Measurements from ENCODE around the gene FAM50B. TPM values are rescaled to one million over a fixed set of nuclear protein-coding genes. Genes with fewer than 3 reads are reported as not detected.

FAM50B gene
- total RNA-seq, 3 donors from 2014 or later (not counting 1 experiment from before 2014, with no cell fraction given) = 1.9 to 4.7 (median 1.9) TPM

- peaks cover 3 to 8% of the 10 kb centered on the region in 2 donors for H3K27me3 Mint-ChIP-seq (ENCODE audit: low read depth in 2 of 2)
- no peak for ATAC-seq
- WGBS (ENCODE audit: insufficient coverage) = 89% methylated on average over 13 of the region's 15 CpGs
These were observed 39.2 kb downstream of the FAM50B start for GRCh38 chr6:3888153-3888957.

GRCh38 chr6:3890047-3890446 is 40.9 kb downstream of the FAM50B start:
- ATAC-seq = no peak
- peaks cover 3 to 8% of the 10 kb centered on the region in 2 donors for H3K27me3 Mint-ChIP-seq (ENCODE audit: low read depth in 2 of 2)
- WGBS (ENCODE audit: insufficient coverage) = 91% methylated on average over 5 of the region's 9 CpGs
- no peak overlapping the region for H3K27ac Mint-ChIP-seq
- no peak overlapping the region for H3K4me3 Mint-ChIP-seq
- no peaks in the 10 kb centered on the region for H3K9me3 ChIP-seq (ENCODE audit: control insufficient read depth, insufficient read depth, low read length)
- DNase-seq = no peak
- no peaks in the 10 kb centered on the region for H3K36me3 Mint-ChIP-seq
- no peaks in the 10 kb centered on the region for H3K27me3 ChIP-seq (ENCODE audit: control insufficient read depth, insufficient read depth, low read length)
- H3K4me3 ChIP-seq (ENCODE audit: low read length) = no peak overlapping the region
- no peaks in the 10 kb centered on the region for H3K4me1 Mint-ChIP-seq
- no peaks in the 10 kb centered on the region for H3K36me3 ChIP-seq (ENCODE audit: control insufficient read depth, insufficient read depth, low read length)
- H3K4me1 ChIP-seq (ENCODE audit: control insufficient read depth, insufficient read depth, low read length) = no peaks in the 10 kb centered on the region
- intact Hi-C loops (cut with micrococcal nuclease) = no loop called here
- no peak overlapping the region for H3K27ac ChIP-seq (ENCODE audit: low read length)
- H3K9me3 Mint-ChIP-seq = no peaks in the 10 kb centered on the region
- no peak for TF ChIP-seq CTCF (IDR thresholded peaks at IDR 0.05)

More at GRCh38 chr6:3888153-3888957, 39.2 kb downstream of the FAM50B start:
- Histone ChIP-seq H3K27ac (ENCODE audit: low read length) (no peak overlapping the region), H3K9me3 (ENCODE audit: control insufficient read depth, insufficient read depth, low read length) (no peaks in the 10 kb centered on the region), H3K4me1 (ENCODE audit: control insufficient read depth, insufficient read depth, low read length) (no peaks in the 10 kb centered on the region), H3K36me3 (ENCODE audit: control insufficient read depth, insufficient read depth, low read length) (no peaks in the 10 kb centered on the region), H3K27me3 (ENCODE audit: control insufficient read depth, insufficient read depth, low read length) (no peaks in the 10 kb centered on the region), H3K4me3 (ENCODE audit: low read length) (no peak overlapping the region)
- no peak for TF ChIP-seq CTCF (IDR thresholded peaks at IDR 0.05)
- H3K27ac Mint-ChIP-seq = no peak overlapping the region
- intact Hi-C loops (cut with micrococcal nuclease) = no loop called here
- H3K36me3 Mint-ChIP-seq = no peaks in the 10 kb centered on the region
- no peaks in the 10 kb centered on the region for H3K4me1 Mint-ChIP-seq
- no peak for DNase-seq
- H3K9me3 Mint-ChIP-seq = no peaks in the 10 kb centered on the region
- no peak overlapping the region for H3K4me3 Mint-ChIP-seq

- 90% methylated on average over 3 of the region's 3 CpGs for WGBS (ENCODE audit: insufficient coverage)
- Histone ChIP-seq H3K27ac (ENCODE audit: low read length) (no peak overlapping the region), H3K9me3 (ENCODE audit: control insufficient read depth, insufficient read depth, low read length) (no peaks in the 10 kb centered on the region), H3K27me3 (ENCODE audit: control insufficient read depth, insufficient read depth, low read length) (no peaks in the 10 kb centered on the region), H3K36me3 (ENCODE audit: control insufficient read depth, insufficient read depth, low read length) (no peaks in the 10 kb centered on the region), H3K4me3 (ENCODE audit: low read length) (no peak overlapping the region), H3K4me1 (ENCODE audit: control insufficient read depth, insufficient read depth, low read length) (no peaks in the 10 kb centered on the region)
- no peak overlapping the region for H3K27ac Mint-ChIP-seq
- no peaks in the 10 kb centered on the region for H3K9me3 Mint-ChIP-seq
- TF ChIP-seq CTCF (IDR thresholded peaks at IDR 0.05) = no peak
- H3K27me3 Mint-ChIP-seq (ENCODE audit: low read depth in 2 of 2) = peaks cover 3 to 8% of the 10 kb centered on the region in 2 donors
- H3K36me3 Mint-ChIP-seq = no peaks in the 10 kb centered on the region
- DNase-seq (no peak), ATAC-seq (no peak)
- intact Hi-C loops (cut with micrococcal nuclease) = no loop called here
- no peak overlapping the region for H3K4me3 Mint-ChIP-seq
- H3K4me1 Mint-ChIP-seq = no peaks in the 10 kb centered on the region
These were observed 42.7 kb downstream of the FAM50B start for GRCh38 chr6:3891883-3892282.

- WGBS (ENCODE audit: insufficient coverage) = 83% methylated on average over 5 of the region's 6 CpGs
- Histone ChIP-seq H3K27me3 (ENCODE audit: control insufficient read depth, insufficient read depth, low read length) (no peaks in the 10 kb centered on the region), H3K4me3 (ENCODE audit: low read length) (no peak overlapping the region), H3K36me3 (ENCODE audit: control insufficient read depth, insufficient read depth, low read length) (no peaks in the 10 kb centered on the region), H3K4me1 (ENCODE audit: control insufficient read depth, insufficient read depth, low read length) (no peaks in the 10 kb centered on the region), H3K27ac (ENCODE audit: low read length) (no peak overlapping the region), H3K9me3 (ENCODE audit: control insufficient read depth, insufficient read depth, low read length) (no peaks in the 10 kb centered on the region)
- H3K36me3 Mint-ChIP-seq = no peaks in the 10 kb centered on the region
- H3K27me3 Mint-ChIP-seq (ENCODE audit: low read depth in 2 of 2) = peaks cover 3 to 8% of the 10 kb centered on the region in 2 donors
- no peaks in the 10 kb centered on the region for H3K9me3 Mint-ChIP-seq
- DNase-seq (no peak), ATAC-seq (no peak)
- TF ChIP-seq CTCF (IDR thresholded peaks at IDR 0.05) = no peak
- intact Hi-C loops (cut with micrococcal nuclease) = no loop called here
- H3K27ac Mint-ChIP-seq = no peak overlapping the region
- H3K4me1 Mint-ChIP-seq = no peaks in the 10 kb centered on the region
- no peak overlapping the region for H3K4me3 Mint-ChIP-seq
These were observed 43.4 kb downstream of the FAM50B start for GRCh38 chr6:3892603-3893002.

All from natural killer cell (primary cell).